HepG2 (cell line): ENCODE measurements around the gene BRD1. TPM values are rescaled to one million over a fixed set of nuclear protein-coding genes. Genes with fewer than 3 reads are reported as not detected.

Experiments used
- ATAC-seq: fragments of 200-7000 bp; cut with Tn5 transposase; 3 replicates; pipeline ENCODE4 v1.9.1; 2020; ENCODE audit warnings: mild to moderate bottlenecking, moderate library complexity
- BruUV-seq: library from RNA; stranded (reverse); fragments of 400-500 nt; replicated peaks from 2 replicates; lab custom pipeline; 2021; lab: Mats Ljungman, UMichigan
- CTCF ChIA-PET: fragments of 300-600 bp; formaldehyde crosslinking; extraction: SDS; loops from one replicate; lab custom pipeline; 2021; ENCODE audit warnings: low total read pairs, inconsistent platforms, low intra/inter-chr PET ratio; lab: Yijun Ruan, JAX
- POLR2A ChIA-PET: fragments of 350-600 bp; sonication (Branson Sonifier 250); formaldehyde crosslinking; loops from one replicate; lab custom pipeline; 2020; ENCODE audit warnings: antibody characterized with exemption, inconsistent platforms; lab: Yijun Ruan, JAX
- DNase-seq: peaks from one replicate; pipeline ENCODE4 v3.0.0-alpha.2; 2015; ENCODE audit warnings: low spot score
- FAIRE-seq: peaks from 3 replicates; lab custom pipeline; 2011; peaks lifted over from hg19 to GRCh38; lab: Jason Lieb, UNC
- H2AFZ ChIP-seq: one replicate; pipeline ENCODE4 v1.6.1; 2011; ENCODE audit warnings: low read length, inconsistent platforms
- H3K27ac ChIP-seq: fragments of 300-600 bp; 3 replicates; pipeline ENCODE4 v1.8.0; 2011; ENCODE audit warnings: mixed run types, mild to moderate bottlenecking, mixed read lengths, low read length, inconsistent platforms; ENCODE audit not compliant: insufficient read depth; ENCODE audit errors: extremely low read length
- H3K27me3 ChIP-seq, 2 experiments: fragments of 200-600 bp in 1 of 2; 2 replicates in 1 of 2; 3 replicates in 1 of 2; pipeline versions ENCODE4 v1.6.0 to v1.8.0; 2011; ENCODE audit warnings: low read length in 2 of 2, mild to moderate bottlenecking in 2 of 2, moderate library complexity in 2 of 2, inconsistent platforms in 1 of 2; ENCODE audit not compliant: insufficient read depth in 2 of 2, control insufficient read depth in 1 of 2
- H3K36me3 ChIP-seq, 2 experiments: fragments of 200-600 bp in 1 of 2; replicated peaks in 1 of 2; 2 replicates in 1 of 2; 3 replicates in 1 of 2; pipeline versions ENCODE4 v1.5.1 to v1.8.0; 2011; ENCODE audit warnings: low read length in 2 of 2, inconsistent platforms in 1 of 2; ENCODE audit not compliant: insufficient read depth in 2 of 2, control insufficient read depth in 1 of 2
- H3K4me1 ChIP-seq: 2 replicates; pipeline ENCODE4 v1.5.1; 2012; ENCODE audit warnings: low read length, inconsistent platforms; ENCODE audit not compliant: insufficient read depth
- H3K4me2 ChIP-seq: 2 replicates; pipeline ENCODE4 v1.6.0; 2011; ENCODE audit warnings: low read depth, low read length, inconsistent platforms
- H3K4me3 ChIP-seq, 3 experiments: fragments of 200-600 bp in 1 of 3; sonication (generic), shearing (Covaris generic) in 1 of 3; replicated peaks in 1 of 3; 2 replicates each; pipeline ENCODE4 v1.5.1; 2011 to 2016; ENCODE audit warnings: low read length in 3 of 3, inconsistent platforms in 2 of 3, low read depth in 2 of 3, mild to moderate bottlenecking in 2 of 3, control low read depth in 1 of 3, mixed read lengths in 1 of 3; ENCODE audit not compliant: insufficient read depth in 1 of 3
- H3K79me2 ChIP-seq: one replicate; pipeline ENCODE4 v1.6.1; 2011; ENCODE audit warnings: low read length, inconsistent platforms; ENCODE audit not compliant: insufficient read depth
- H3K9ac ChIP-seq: 2 replicates; pipeline ENCODE4 v1.6.0; 2011; ENCODE audit warnings: mild to moderate bottlenecking, low read depth, low read length, inconsistent platforms; ENCODE audit not compliant: insufficient read depth
- H3K9me3 ChIP-seq: 2 replicates; pipeline ENCODE4 v1.5.1; 2012; ENCODE audit warnings: mild to moderate bottlenecking, low read length
- H4K20me1 ChIP-seq: 2 replicates; pipeline ENCODE4 v1.6.0; 2011; ENCODE audit warnings: inconsistent platforms, mild to moderate bottlenecking, low read length, moderate library complexity; ENCODE audit not compliant: insufficient read depth
- CENPX ChIP-seq: sonication (generic); formaldehyde crosslinking; IDR thresholded peaks from 2 replicates; pipeline ENCODE4 v1.9.0; 2021; ENCODE audit warnings: mild to moderate bottlenecking, missing genetic modification reagents, moderate library complexity
- JARID2 ChIP-seq: sonication (generic); formaldehyde crosslinking; IDR thresholded peaks from 2 replicates; pipeline ENCODE4 v1.8.1; 2023; ENCODE audit warnings: missing genetic modification reagents, inconsistent platforms; ENCODE audit not compliant: insufficient replicate concordance
- KAT7 ChIP-seq: IDR thresholded peaks from 2 replicates; pipeline ENCODE4 v1.6.1; 2018; ENCODE audit warnings: borderline replicate concordance, missing compliant biosample characterization
- NFE2L1 ChIP-seq: sonication (generic); formaldehyde crosslinking; IDR thresholded peaks from 2 replicates; pipeline ENCODE4 v1.4.0; 2020; ENCODE audit warnings: missing genetic modification reagents, mild to moderate bottlenecking, borderline replicate concordance
- PAWR ChIP-seq: sonication (generic); formaldehyde crosslinking; IDR thresholded peaks from 2 replicates; pipeline ENCODE4 v1.4.0; 2020; ENCODE audit warnings: missing genetic modification reagents, mild to moderate bottlenecking, borderline replicate concordance
- REL ChIP-seq: sonication (generic); formaldehyde crosslinking; conservative IDR thresholded peaks from 2 replicates; pipeline ENCODE4 v1.8.0; 2022; ENCODE audit warnings: mild to moderate bottlenecking, missing genetic modification reagents, moderate library complexity
- RORA ChIP-seq: sonication (generic); formaldehyde crosslinking; IDR thresholded peaks from 2 replicates; pipeline ENCODE4 v1.5.0; 2020; ENCODE audit warnings: mild to moderate bottlenecking, missing genetic modification reagents, moderate library complexity
- SMAD1 ChIP-seq: sonication (generic); formaldehyde crosslinking; IDR thresholded peaks from 2 replicates; pipeline ENCODE4 v1.4.0; 2020; ENCODE audit warnings: missing genetic modification reagents, low read depth, mild to moderate bottlenecking, borderline replicate concordance
- SRY ChIP-seq: sonication (generic); formaldehyde crosslinking; IDR thresholded peaks from 2 replicates; pipeline ENCODE4 v1.8.0; 2022; ENCODE audit warnings: mild to moderate bottlenecking, missing genetic modification reagents
- ZBTB38 ChIP-seq: sonication (generic); formaldehyde crosslinking; IDR thresholded peaks from 2 replicates; pipeline ENCODE4 v1.5.1; 2020; ENCODE audit warnings: mild to moderate bottlenecking, missing genetic modification reagents
- ZNF124 ChIP-seq: sonication (generic); formaldehyde crosslinking; IDR thresholded peaks from 2 replicates; pipeline ENCODE4 v1.4.0; 2020; ENCODE audit warnings: missing genetic modification reagents
- ZNF333 ChIP-seq: sonication (generic); formaldehyde crosslinking; IDR thresholded peaks from 2 replicates; pipeline ENCODE4 v1.4.0; 2020; ENCODE audit warnings: mild to moderate bottlenecking, missing genetic modification reagents, borderline replicate concordance
- ZNF768 ChIP-seq: sonication (generic); formaldehyde crosslinking; IDR thresholded peaks from 2 replicates; pipeline ENCODE4 v1.4.0; 2020; ENCODE audit warnings: missing genetic modification reagents
- ZNF839 ChIP-seq: sonication (generic); formaldehyde crosslinking; IDR thresholded peaks from 2 replicates; pipeline ENCODE4 v1.4.0; 2020; ENCODE audit warnings: missing genetic modification reagents, mild to moderate bottlenecking, borderline replicate concordance
- WGBS: methylation state at CpG from one replicate; pipeline ENCODE4 v1.1.6; 2017; ENCODE audit warnings: low lambda C conversion rate; 5-methylcytosine and 5-hydroxymethylcytosine counted together
- in situ Hi-C: cut with HindIII; loops from 2 replicates; pipeline ENCODE4 v1.10.0; 2017; ENCODE audit warnings: low pct_unique_long_range_greater_than_20kb; ENCODE audit not compliant: extremely low pct_ligation_motif_present
- intact Hi-C: fragments of 100-400 bp; cut with micrococcal nuclease; formaldehyde crosslinking; loops from one replicate; pipeline ENCODE4 v1.10.0; 2022; ENCODE audit not compliant: unreplicated experiment
- polyA plus RNA-seq, 8 experiments: library from polyadenylated mRNA; depleted of rRNA in 3 of 8; stranded (reverse) in 7 of 8; unstranded in 1 of 8; fragments of >200 nt; fragmentation: Illumina TruSeq in 4 of 8; extraction: Trizol in 4 of 8; gene quantifications; 2 replicates each; pipeline versions ENCODE4 v1.2.1 to v1.2.3, GENCODE V29; 2011 to 2016; ENCODE audit warnings: low read depth in 4 of 8, missing spikeins in 1 of 8, mixed read lengths in 1 of 8; ENCODE audit not compliant: insufficient read depth in 1 of 8
- total RNA-seq, 5 experiments: library from RNA; depleted of rRNA; stranded (reverse); fragments of >200 nt; fragmentation: Illumina TruSeq; extraction: Trizol; gene quantifications; 2 replicates each; pipeline ENCODE4 v1.2.3, GENCODE V29; 2016; ENCODE audit warnings: low read depth in 1 of 5
- TF ChIP-seq, protein P1 (sequence below): sonication (generic); formaldehyde crosslinking; IDR thresholded peaks from 2 replicates; pipeline ENCODE4 v1.4.0; 2020; ENCODE audit warnings: missing genetic modification reagents
- TF ChIP-seq, protein P2 (sequence below): sonication (generic); formaldehyde crosslinking; IDR thresholded peaks from 2 replicates; pipeline ENCODE4 v1.4.0; 2020; ENCODE audit warnings: missing genetic modification reagents, low read depth, mild to moderate bottlenecking, borderline replicate concordance

BRD1 gene
- total and polyA plus RNA-seq, 2 of the 13 experiments (the other 11 are each of a cell fraction or from before 2014, with no cell fraction given): 5.1 to 12.0 TPM

DNA sequence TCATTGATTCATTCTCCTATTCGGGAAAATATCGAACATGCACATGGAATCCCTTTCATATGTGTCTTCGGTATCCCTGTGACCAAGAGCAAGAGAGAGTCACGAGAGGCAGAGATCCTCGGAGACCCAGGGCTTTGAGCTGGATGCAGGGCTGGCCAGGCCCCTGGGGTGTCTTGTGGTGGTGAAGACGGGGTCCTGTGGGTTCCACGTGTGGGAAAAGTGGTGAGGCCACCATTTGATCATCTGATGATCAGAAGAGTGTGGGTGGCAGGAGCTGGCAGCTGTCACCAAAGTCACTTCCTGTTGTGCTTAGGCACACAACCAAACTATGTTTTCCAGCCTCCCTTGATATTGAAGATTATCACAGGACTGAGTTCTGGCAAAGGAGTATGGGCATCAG, 94.0 kb downstream of the BRD1 start:
- no peaks in the 10 kb centered on the region for H3K4me1 ChIP-seq
- BruUV-seq: no TSS peak

More for the DNA sequence above, 94.0 kb downstream of the BRD1 start:
- 0% methylated on average over 7 of the region's 7 CpGs for WGBS
- H3K9ac ChIP-seq: no peak overlapping the region
- H3K27me3 ChIP-seq: peaks cover 0 to 49% of the 10 kb centered on the region in 2 experiments; a peak in 3 of 5 replicates
- 0 out of 2 replicates have a peak, but pooled peaks cover 3% of the 10 kb centered on the region for H4K20me1 ChIP-seq
- H3K27ac ChIP-seq: no peak overlapping the region
- no peaks in the 10 kb centered on the region for H3K9me3 ChIP-seq
- ChIA-PET CTCF (no interaction called here), POLR2A (no interaction called here)
- no peak overlapping the region for H3K4me3 ChIP-seq
- in situ Hi-C loops: no loop called here
- no peak overlapping the region for H3K4me2 ChIP-seq
- FAIRE-seq (no peak), ATAC-seq (no peak), DNase-seq (no peak)
- H2AFZ ChIP-seq: no peak overlapping the region
- intact Hi-C loops: no loop called here
- TF ChIP-seq SRY (CRISPR knock-in tag) (no peak), ZBTB38 (CRISPR knock-in tag) (no peak), PAWR (CRISPR knock-in tag) (no peak), NFE2L1 (CRISPR knock-in tag) (no peak), JARID2 (CRISPR knock-in tag) (no peak), ZNF839 (CRISPR knock-in tag) (no peak), RORA (CRISPR knock-in tag) (no peak), ZNF768 (CRISPR knock-in tag) (no peak), ZNF333 (CRISPR knock-in tag) (no peak), KAT7 (no peak), REL (CRISPR knock-in tag) (no peak), ZNF124 (CRISPR knock-in tag) (no peak), CENPX (CRISPR knock-in tag) (no peak), SMAD1 (no peak)
- TF ChIP-seq, protein P1, sequence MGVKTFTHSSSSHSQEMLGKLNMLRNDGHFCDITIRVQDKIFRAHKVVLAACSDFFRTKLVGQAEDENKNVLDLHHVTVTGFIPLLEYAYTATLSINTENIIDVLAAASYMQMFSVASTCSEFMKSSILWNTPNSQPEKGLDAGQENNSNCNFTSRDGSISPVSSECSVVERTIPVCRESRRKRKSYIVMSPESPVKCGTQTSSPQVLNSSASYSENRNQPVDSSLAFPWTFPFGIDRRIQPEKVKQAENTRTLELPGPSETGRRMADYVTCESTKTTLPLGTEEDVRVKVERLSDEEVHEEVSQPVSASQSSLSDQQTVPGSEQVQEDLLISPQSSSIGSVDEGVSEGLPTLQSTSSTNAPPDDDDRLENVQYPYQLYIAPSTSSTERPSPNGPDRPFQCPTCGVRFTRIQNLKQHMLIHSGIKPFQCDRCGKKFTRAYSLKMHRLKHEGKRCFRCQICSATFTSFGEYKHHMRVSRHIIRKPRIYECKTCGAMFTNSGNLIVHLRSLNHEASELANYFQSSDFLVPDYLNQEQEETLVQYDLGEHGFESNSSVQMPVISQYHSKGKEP: no peak
- TF ChIP-seq, protein P2, sequence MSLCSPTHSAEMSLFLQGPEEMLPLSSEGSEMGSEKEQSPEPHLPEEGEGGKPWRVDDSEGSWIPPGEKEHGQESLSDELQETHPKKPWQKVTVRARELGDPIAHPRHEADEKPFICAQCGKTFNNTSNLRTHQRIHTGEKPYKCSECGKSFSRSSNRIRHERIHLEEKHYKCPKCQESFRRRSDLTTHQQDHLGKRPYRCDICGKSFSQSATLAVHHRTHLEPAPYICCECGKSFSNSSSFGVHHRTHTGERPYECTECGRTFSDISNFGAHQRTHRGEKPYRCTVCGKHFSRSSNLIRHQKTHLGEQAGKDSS (CRISPR knock-in tag): no peak
- H3K36me3 ChIP-seq: no peaks in the 10 kb centered on the region
- H3K79me2 ChIP-seq: no peaks in the 10 kb centered on the region
